H1 (cell line): ENCODE results near the gene DUS1L. TPM values are rescaled to one million over a fixed set of nuclear protein-coding genes. Genes with fewer than 3 reads are reported as not detected.

Experiments used
- CTCF ChIA-PET: fragments of 300-600 bp; sonication (Branson Sonifier 250); formaldehyde crosslinking; loops from one replicate; lab custom pipeline; 2021; ENCODE audit not compliant: partially characterized antibody; lab: Charles Lee
- POLR2A ChIA-PET: fragments of 300-600 bp; sonication (Branson Sonifier 250); formaldehyde crosslinking; loops from one replicate; lab custom pipeline; 2021; ENCODE audit warnings: inconsistent platforms; ENCODE audit not compliant: partially characterized antibody; lab: Charles Lee
- DNase-seq, 2 experiments: peaks; one replicate each; pipeline versions ENCODE4 v3.0.0 to v3.0.0-alpha.2; 2010 to 2022; ENCODE audit warnings: low spot score in 2 of 2, low read depth in 1 of 2, mixed read lengths in 1 of 2
- FAIRE-seq: peaks from 2 replicates; lab custom pipeline; 2011; peaks lifted over from hg19 to GRCh38; lab: Jason Lieb, UNC
- H2AFZ ChIP-seq: 2 replicates; pipeline ENCODE4 v1.8.1; 2012; ENCODE audit warnings: low read length, inconsistent platforms
- H2AK5ac ChIP-seq: 2 replicates; pipeline ENCODE4 v1.6.1; 2013; ENCODE audit warnings: low read depth, low read length
- H2BK120ac ChIP-seq: replicated peaks from 2 replicates; pipeline ENCODE3; 2013; ENCODE audit warnings: low read depth, low read length, inconsistent platforms
- H2BK12ac ChIP-seq: 2 replicates; pipeline ENCODE4 v1.6.1; 2013; ENCODE audit warnings: low read depth, low read length
- H2BK15ac ChIP-seq: 2 replicates; pipeline ENCODE4 v1.6.1; 2013; ENCODE audit warnings: low read length
- H2BK20ac ChIP-seq: 2 replicates; pipeline ENCODE4 v1.6.1; 2013; ENCODE audit warnings: low read length
- H2BK5ac ChIP-seq: 2 replicates; pipeline ENCODE4 v1.6.1; 2013; ENCODE audit warnings: low read depth, low read length
- H3K14ac ChIP-seq: 2 replicates; pipeline ENCODE4 v1.6.1; 2013; ENCODE audit warnings: inconsistent platforms; ENCODE audit not compliant: insufficient read length
- H3K18ac ChIP-seq: 2 replicates; pipeline ENCODE4 v1.6.1; 2013; ENCODE audit warnings: low read length; ENCODE audit errors: extremely low read depth
- H3K23ac ChIP-seq: 2 replicates; pipeline ENCODE4 v1.6.1; 2013; ENCODE audit warnings: inconsistent platforms; ENCODE audit not compliant: insufficient read length
- H3K23me2 ChIP-seq: 2 replicates; pipeline ENCODE4 v1.6.1; 2013; ENCODE audit warnings: low read depth, low read length
- H3K27ac ChIP-seq: 2 replicates; pipeline ENCODE4 v1.6.1; 2011; ENCODE audit warnings: low read depth, low read length, inconsistent platforms
- H3K27me3 ChIP-seq, 4 experiments: replicated peaks in 1 of 4; 1 replicate in 1 of 4; 2 replicates in 3 of 4; pipeline versions ENCODE4 v1.6.1 to v1.8.1; 2011 to 2013; ENCODE audit warnings: low read length in 3 of 4, mild to moderate bottlenecking in 3 of 4, inconsistent platforms in 2 of 4, mixed read lengths in 2 of 4, moderate library complexity in 1 of 4; ENCODE audit not compliant: control insufficient read depth in 3 of 4, insufficient read depth in 3 of 4; ENCODE audit errors: extremely low read depth in 1 of 4
- H3K36me3 ChIP-seq, 4 experiments: 2 replicates each; pipeline versions ENCODE4 v1.6.1 to v1.8.1; 2011 to 2013; ENCODE audit warnings: mild to moderate bottlenecking in 4 of 4, low read length in 3 of 4, moderate library complexity in 2 of 4, control low read depth in 1 of 4, inconsistent platforms in 1 of 4; ENCODE audit not compliant: insufficient read depth in 4 of 4, control insufficient read depth in 2 of 4
- H3K4ac ChIP-seq: replicated peaks from 2 replicates; pipeline ENCODE3; 2013; ENCODE audit warnings: low read length, low read depth, mixed read lengths, inconsistent platforms; ENCODE audit not compliant: insufficient read length
- H3K4me1 ChIP-seq, 4 experiments: replicated peaks in 1 of 4; 1 replicate in 1 of 4; 2 replicates in 3 of 4; pipeline versions ENCODE4 v1.6.1 to v1.8.1; 2011 to 2013; ENCODE audit warnings: low read length in 3 of 4, inconsistent platforms in 2 of 4, mixed read lengths in 1 of 4; ENCODE audit not compliant: insufficient read depth in 4 of 4, control insufficient read depth in 3 of 4
- H3K4me2 ChIP-seq, 2 experiments: 2 replicates each; pipeline versions ENCODE4 v1.6.1 to v1.8.1; 2011 to 2013; ENCODE audit warnings: low read depth in 2 of 2, low read length in 2 of 2, control low read depth in 1 of 2, inconsistent platforms in 1 of 2, mild to moderate bottlenecking in 1 of 2; ENCODE audit not compliant: insufficient read depth in 1 of 2
- H3K4me3 ChIP-seq, 4 experiments: fragments of 200-600, 300-600 bp in 1 of 4; sonication (generic), shearing (Covaris generic), sonication (Bioruptor Twin) in 1 of 4; 2 replicates each; pipeline versions ENCODE4 v1.5.1 to v1.8.1; 2011 to 2016; ENCODE audit warnings: low read length in 4 of 4, low read depth in 3 of 4, control low read depth in 2 of 4, inconsistent platforms in 2 of 4, mild to moderate bottlenecking in 2 of 4, mixed read lengths in 1 of 4, moderate library complexity in 1 of 4; ENCODE audit not compliant: insufficient read depth in 2 of 4; ENCODE audit errors: extremely low read depth in 1 of 4
- H3K56ac ChIP-seq: replicated peaks from 2 replicates; pipeline ENCODE3; 2013; ENCODE audit warnings: low read depth, mild to moderate bottlenecking, mixed read lengths, low read length, inconsistent platforms; ENCODE audit not compliant: insufficient read length
- H3K79me1 ChIP-seq: 2 replicates; pipeline ENCODE4 v1.6.1; 2013; ENCODE audit warnings: low read depth, low read length, control low read depth
- H3K79me2 ChIP-seq, 2 experiments: 2 replicates each; pipeline versions ENCODE4 v1.6.1 to v1.8.1; 2012 to 2013; ENCODE audit warnings: low read length in 2 of 2, mild to moderate bottlenecking in 2 of 2, inconsistent platforms in 1 of 2; ENCODE audit not compliant: insufficient read depth in 2 of 2, control insufficient read depth in 1 of 2
- H3K9ac ChIP-seq, 4 experiments: replicated peaks in 1 of 4; 1 replicate in 1 of 4; 2 replicates in 3 of 4; pipeline versions ENCODE4 v1.6.1 to v1.8.1; 2011 to 2013; ENCODE audit warnings: low read depth in 3 of 4, low read length in 3 of 4, control low read depth in 2 of 4, mild to moderate bottlenecking in 2 of 4, moderate library complexity in 2 of 4, inconsistent platforms in 1 of 4; ENCODE audit errors: extremely low read depth in 1 of 4
- H3K9me3 ChIP-seq, 2 experiments: 2 replicates each; pipeline versions ENCODE4 v1.6.1 to v1.8.1; 2012 to 2013; ENCODE audit warnings: mild to moderate bottlenecking in 2 of 2, moderate library complexity in 2 of 2, control low read depth in 1 of 2, inconsistent platforms in 1 of 2, low read depth in 1 of 2, low read length in 1 of 2, mixed read lengths in 1 of 2; ENCODE audit not compliant: insufficient read depth in 2 of 2
- H4K20me1 ChIP-seq, 2 experiments: replicated peaks in 1 of 2; 2 replicates each; pipeline versions ENCODE3 to v1.8.1; 2011 to 2013; ENCODE audit warnings: inconsistent platforms in 2 of 2, low read length in 2 of 2, mild to moderate bottlenecking in 1 of 2; ENCODE audit not compliant: insufficient read depth in 2 of 2, control insufficient read depth in 1 of 2
- H4K5ac ChIP-seq: 2 replicates; pipeline ENCODE4 v1.6.1; 2013; ENCODE audit warnings: low read length, low read depth, mixed read lengths, inconsistent platforms; ENCODE audit not compliant: insufficient read length
- H4K8ac ChIP-seq: 2 replicates; pipeline ENCODE4 v1.8.0; 2013; ENCODE audit warnings: mild to moderate bottlenecking, moderate library complexity, low read length, inconsistent platforms; ENCODE audit not compliant: insufficient read depth; ENCODE audit errors: extremely low read depth
- H4K91ac ChIP-seq: replicated peaks from 2 replicates; pipeline ENCODE3; 2013; ENCODE audit warnings: low read length, mixed read lengths, inconsistent platforms; ENCODE audit not compliant: insufficient read length
- CTCF ChIP-seq, 3 experiments: IDR thresholded peaks; 1 replicate in 2 of 3; 2 replicates in 1 of 3; pipeline versions ENCODE4 v1.5.1 to v1.6.1; 2011; ENCODE audit warnings: low read length in 3 of 3, mild to moderate bottlenecking in 3 of 3, inconsistent platforms in 2 of 3, low read depth in 1 of 3, moderate library complexity in 1 of 3; ENCODE audit not compliant: insufficient read depth in 1 of 3; ENCODE audit errors: control extremely low read depth in 1 of 3
- GABPA ChIP-seq: IDR thresholded peaks from 2 replicates; pipeline ENCODE4 v1.6.1; 2011; ENCODE audit warnings: mild to moderate bottlenecking, low read length, moderate library complexity, borderline replicate concordance; ENCODE audit not compliant: insufficient read depth
- POLR2AphosphoS5 ChIP-seq: IDR thresholded peaks from 2 replicates; pipeline ENCODE4 v1.6.1; 2011; ENCODE audit warnings: low read depth, low read length
- RAD21 ChIP-seq, 2 experiments: IDR thresholded peaks in 1 of 2; conservative IDR thresholded peaks in 1 of 2; 2 replicates each; pipeline ENCODE4 v1.6.1; 2011; ENCODE audit warnings: low read depth in 2 of 2, low read length in 2 of 2, improper control_type of control experiment in 1 of 2, inconsistent platforms in 1 of 2, mild to moderate bottlenecking in 1 of 2, moderate library complexity in 1 of 2
- RNF2 ChIP-seq: fragments of 200-900, 300-1000 bp; sonication (generic); IDR thresholded peaks from 2 replicates; pipeline ENCODE4 v1.7.1; 2016; ENCODE audit warnings: borderline replicate concordance, low read depth, mild to moderate bottlenecking, antibody characterized with exemption, low read length; ENCODE audit not compliant: poor library complexity, severe bottlenecking; ENCODE audit errors: missing control alignments
- SIN3A ChIP-seq, 2 experiments: IDR thresholded peaks in 1 of 2; conservative IDR thresholded peaks in 1 of 2; 2 replicates each; pipeline ENCODE4 v1.6.1; 2011 to 2012; ENCODE audit warnings: low read length in 2 of 2, improper control_type of control experiment in 1 of 2, low read depth in 1 of 2, mild to moderate bottlenecking in 1 of 2
- SP4 ChIP-seq: IDR thresholded peaks from 2 replicates; pipeline ENCODE4 v1.6.1; 2012; ENCODE audit warnings: low read length, inconsistent platforms
- WGBS, 2 experiments: shearing (Covaris generic) in 1 of 2; methylation state at CpG; one replicate each; pipeline versions ENCODE4 v1.1.6 to v1.1.7; 2013 to 2015; ENCODE audit warnings: low lambda C conversion rate in 2 of 2, mixed read lengths in 2 of 2, inconsistent platforms in 1 of 2, low coverage in 1 of 2, missing lambda C conversion rate in 1 of 2; ENCODE audit not compliant: insufficient replicate concordance in 2 of 2, insufficient coverage in 1 of 2, insufficient read length in 1 of 2; ENCODE audit errors: extremely low coverage in 1 of 2, missing lambda C conversion rate in 1 of 2; 5-methylcytosine and 5-hydroxymethylcytosine counted together
- polyA plus RNA-seq, 7 experiments: library from polyadenylated mRNA; depleted of rRNA in 3 of 7; stranded (reverse) in 5 of 7; unstranded in 2 of 7; fragments of >200 nt in 5 of 7; fragments of 200-250 nt in 2 of 7; gene quantifications; 1 replicate in 5 of 7; 2 replicates in 1 of 7; 4 replicates in 1 of 7; pipeline versions ENCODE4 v1.2.1 to v1.2.3, GENCODE V29; 2011 to 2013; ENCODE audit warnings: missing spikeins in 2 of 7, mixed read lengths in 2 of 7
- total RNA-seq: library from RNA; stranded (reverse); fragmentation: NEBNext Ultra II Directional; extraction: Animal tissue kit (Norgen Biotek cat#: 25700); gene quantifications from 2 replicates; pipeline ENCODE4 v1.2.1, GENCODE V29; 2021
- TF ChIP-seq, protein P1 (sequence below): IDR thresholded peaks from 2 replicates; pipeline ENCODE4 v1.6.1; 2012; ENCODE audit warnings: inconsistent platforms

The DUS1L gene
- total and polyA plus RNA-seq, 2 of the 8 experiments (the other 6 are each of a cell fraction or from before 2014, with no cell fraction given): 34.5 to 69.1 TPM

DNA sequence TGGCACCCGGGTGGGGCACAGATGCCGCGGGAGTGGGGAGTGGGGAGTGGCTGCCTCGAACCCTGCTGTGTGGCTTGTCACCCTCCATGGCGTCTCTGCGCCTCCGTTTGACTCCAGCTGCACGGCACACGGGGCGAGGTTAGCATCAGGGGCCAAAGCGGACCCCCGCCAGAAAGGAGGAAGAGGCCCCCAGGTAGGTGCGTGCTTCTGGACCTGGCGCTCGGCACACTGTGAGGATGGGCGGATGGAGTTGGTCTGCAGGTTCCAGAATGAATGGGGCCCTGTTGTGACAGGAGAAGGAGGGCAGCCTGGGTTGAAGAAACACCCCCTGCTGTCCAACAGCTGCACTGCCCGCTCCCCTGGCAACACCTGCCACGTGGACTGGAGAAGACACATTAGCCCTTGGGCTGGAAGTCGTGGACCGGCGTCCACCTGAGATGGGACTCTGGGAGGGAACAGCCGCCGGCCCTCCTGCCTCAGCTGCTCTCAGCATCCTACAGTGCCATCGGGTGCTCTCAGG lies 41.8 kb upstream of the DUS1L start:
- Histone ChIP-seq H3K4me2 (no peak overlapping the region), H2BK12ac (no peak overlapping the region), H3K27me3 (no peaks in the 10 kb centered on the region), H4K91ac (no peak overlapping the region), H2AK5ac (no peak overlapping the region), H3K27ac (no peak overlapping the region), H3K9me3 (no peaks in the 10 kb centered on the region), H4K5ac (no peak overlapping the region), H2BK20ac (no peak overlapping the region), H3K79me2 (no peaks in the 10 kb centered on the region), H3K4ac (no peak overlapping the region), H3K36me3 (no peaks in the 10 kb centered on the region), H2BK120ac (no peak overlapping the region), H4K20me1 (peaks cover 0 to 2% of the 10 kb centered on the region in 2 experiments), H3K23ac (no peak overlapping the region), H3K9ac (no peak overlapping the region), H4K8ac (no peak overlapping the region), H2AFZ (no peak overlapping the region), H3K79me1 (no peaks in the 10 kb centered on the region), H3K23me2 (no peaks in the 10 kb centered on the region), H3K56ac (no peak overlapping the region), H2BK15ac (no peak overlapping the region), H2BK5ac (no peak overlapping the region), H3K4me1 (peaks cover 0 to 37% (median 31%) of the 10 kb centered on the region in 4 experiments; a peak in 6 of 7 replicates), H3K14ac (no peak overlapping the region), H3K18ac (no peak overlapping the region), H3K4me3 (no peak overlapping the region)
- DNase-seq (peak in 1 of 2 experiments; percentile 48), FAIRE-seq (no peak)
- ChIA-PET POLR2A (interaction anchor here (1.4 to 2.4 kb wide), 5 partner anchors 9 to 77 kb away, joined by 3 to 14 read pairs (median 7); partner anchors contain the start of genes FASN and RAC3), CTCF (interaction anchor here (0.9 to 6.5 kb wide), 13 partner anchors 10 to 77 kb away, joined by 3 to 61 read pairs (median 5); partner anchors contain the start of gene DCXR)
- 79% methylated on average over 16 of the region's 24 CpGs; no CpG with 5 or more reads in 1 of the 2 experiments for WGBS, 2 experiments
- TF ChIP-seq RNF2 (no peak), POLR2AphosphoS5 (0 out of 2 replicates have a peak, but pooled peaks have one; percentile 17), SP4 (no peak), CTCF (IDR thresholded peaks at IDR 0.05; ENCODE audit: control extremely low read depth in 1 of 3, insufficient read depth in 1 of 3, low read depth in 1 of 3, low read length in 3 of 3) (peak; percentile 20 to 50 (median 46); a peak in 2 of 4 replicates), RAD21 (IDR thresholded peaks at IDR 0.05 in 1 of 2, conservative IDR thresholded peaks at IDR 0.05 in 1 of 2; ENCODE audit: low read depth in 2 of 2, low read length in 2 of 2) (peak in 1 of 2 experiments; percentile 17; a peak in 1 of 4 replicates), SIN3A (conservative IDR thresholded peaks at IDR 0.05 in 1 of 2, IDR thresholded peaks at IDR 0.05 in 1 of 2; ENCODE audit: low read depth in 1 of 2, low read length in 2 of 2) (0 out of 4 replicates have a peak, but pooled peaks of 1 of the 2 experiments have one; percentile 21), GABPA (0 out of 2 replicates have a peak, but pooled peaks have one; percentile 31)
- TF ChIP-seq, protein P1, sequence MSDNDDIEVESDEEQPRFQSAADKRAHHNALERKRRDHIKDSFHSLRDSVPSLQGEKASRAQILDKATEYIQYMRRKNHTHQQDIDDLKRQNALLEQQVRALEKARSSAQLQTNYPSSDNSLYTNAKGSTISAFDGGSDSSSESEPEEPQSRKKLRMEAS: peak; percentile 68
